NCI-H526 (cell line): ENCODE data around the gene CACNA1S.

Source experiments
- DNase-seq, 2 experiments: peaks; one replicate each; lab custom pipeline; 2025; lab: John Stamatoyannopoulos, UW

Gene CACNA1S

GRCh38 chr1:201011616-201012015 lies 100.6 kb downstream of the CACNA1S start:
- no peak for DNase-seq

GRCh38 chr1:201009962-201010645 lies 102.1 kb downstream of the CACNA1S start:
- no peak for DNase-seq

DNA sequence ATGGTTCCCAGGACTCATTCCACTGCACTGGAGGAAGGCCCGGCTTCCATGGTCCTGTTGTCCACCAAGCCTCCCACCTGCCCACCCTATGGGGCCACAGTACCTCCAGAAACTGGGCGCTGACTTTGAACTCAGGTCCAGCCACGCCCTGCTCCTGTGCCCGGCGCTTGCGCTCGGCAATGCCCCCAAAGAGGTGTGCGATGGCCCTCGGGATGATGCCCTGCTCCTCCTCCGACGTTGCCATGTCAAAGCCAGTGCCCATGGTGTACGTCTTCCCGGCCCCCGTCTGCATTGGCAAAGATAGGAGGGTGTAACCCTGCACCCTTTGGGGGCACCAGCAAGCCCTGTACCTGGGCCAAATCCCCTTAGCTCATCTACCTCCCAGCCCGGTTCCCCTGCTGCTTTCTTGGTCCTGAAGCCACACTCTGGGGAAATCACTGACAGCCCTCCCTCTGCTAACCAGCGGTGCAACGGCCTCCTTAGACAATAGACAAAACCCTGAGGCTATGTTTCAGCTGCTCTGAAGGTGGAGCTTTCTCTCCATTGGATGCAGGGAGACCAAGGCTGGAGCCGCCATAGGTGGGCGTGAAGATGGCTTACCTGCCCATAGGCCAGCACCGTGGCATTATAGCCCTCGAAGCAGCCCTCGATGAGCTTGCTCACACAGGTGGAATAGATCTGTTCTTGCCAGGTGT lies 103.4 kb downstream of the CACNA1S start:
- DNase-seq, result no peak

- no peak for DNase-seq
These were observed 104.7 kb downstream of the CACNA1S start for GRCh38 chr1:201007481-201007880.

GRCh38 chr1:201006450-201006849 lies 105.8 kb downstream of the CACNA1S start:
- DNase-seq, result no peak

GRCh38 chr1:201004732-201005131 lies 107.5 kb downstream of the CACNA1S start:
- DNase-seq, result no peak

- DNase-seq, result no peak
These were observed 108.1 kb downstream of the CACNA1S start for GRCh38 chr1:201004154-201004553.

DNA sequence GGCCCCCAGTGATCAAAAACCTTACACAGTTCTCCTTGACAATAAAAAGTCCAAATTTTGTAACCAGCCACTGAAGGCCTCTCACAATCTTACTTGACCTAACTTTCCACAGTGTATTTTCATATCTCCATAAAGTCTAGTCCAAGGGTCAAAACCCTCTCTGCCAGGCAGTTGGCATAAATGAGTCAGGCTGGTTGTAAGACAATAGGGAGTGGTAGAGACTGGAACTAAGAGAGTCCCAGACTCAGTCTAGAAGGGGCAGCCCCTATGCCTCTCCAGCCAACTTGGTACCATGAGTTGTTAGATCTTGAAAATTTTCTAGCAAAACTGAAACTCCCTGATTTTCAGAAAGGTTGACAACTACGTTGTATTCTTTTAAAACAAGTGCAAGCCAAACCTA lies 109.7 kb downstream of the CACNA1S start:
- no peak for DNase-seq

- no peak for DNase-seq
These were observed 110.3 kb downstream of the CACNA1S start for GRCh38 chr1:201001962-201002361.

- no peak for DNase-seq
These were observed 111.8 kb downstream of the CACNA1S start for GRCh38 chr1:201000391-201000790.

DNA sequence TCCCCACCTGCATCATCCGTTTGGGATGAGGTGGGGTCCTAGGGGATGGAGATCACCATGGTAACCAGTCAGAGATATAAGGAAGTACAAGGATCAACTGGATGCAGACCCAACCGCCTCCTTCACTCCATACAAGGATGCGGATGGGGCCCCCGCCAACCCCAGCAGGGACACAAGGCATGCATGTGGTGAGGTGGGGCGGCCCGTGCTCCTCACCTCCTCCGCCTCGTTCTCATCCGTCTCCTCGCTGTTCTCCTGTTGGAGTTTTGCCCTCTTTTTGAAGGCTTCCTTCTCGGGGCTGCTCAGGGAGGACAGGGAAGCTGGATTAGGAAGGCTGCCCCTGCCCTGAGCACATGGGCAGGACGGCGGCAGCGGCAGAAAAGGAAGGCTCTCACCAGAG lies 112.6 kb downstream of the CACNA1S start:
- DNase-seq, result no peak

GRCh38 chr1:200998323-200998722 lies 113.9 kb downstream of the CACNA1S start:
- DNase-seq, result no peak

DNA sequence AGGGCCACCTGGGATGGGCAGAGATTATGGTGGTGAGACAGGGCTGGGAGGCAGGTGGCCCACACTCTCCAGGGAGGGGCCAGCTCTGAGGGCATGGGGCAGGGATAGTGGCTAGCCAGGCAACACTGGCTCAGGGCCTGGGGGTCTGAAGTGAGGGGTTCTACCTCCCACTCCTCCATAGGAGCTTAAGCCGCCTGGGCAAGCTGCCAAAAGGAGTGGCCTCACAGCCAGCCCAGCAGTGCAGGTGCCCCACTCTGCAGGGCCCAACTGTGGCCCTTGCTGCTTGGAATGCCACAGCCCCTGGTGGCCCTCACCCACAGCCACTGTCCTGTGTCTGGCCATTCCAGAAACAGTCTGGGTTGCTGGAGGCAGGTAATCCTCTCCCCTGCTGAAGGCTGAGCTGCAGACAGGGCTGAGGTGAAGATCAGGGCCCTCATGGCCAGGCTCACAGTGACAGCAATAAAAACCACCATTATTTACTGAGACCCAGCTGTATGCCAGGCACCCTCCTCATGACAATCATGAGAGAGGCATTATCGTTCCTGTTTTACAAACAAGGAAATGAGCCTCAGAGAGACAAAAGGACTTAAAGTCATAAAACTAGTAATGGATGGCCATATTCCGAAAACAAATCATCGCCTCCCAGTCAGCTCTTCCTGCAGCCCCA lies 119.7 kb downstream of the CACNA1S start:
- DNase-seq, result no peak

GRCh38 chr1:200991097-200991614 lies 121.1 kb downstream of the CACNA1S start:
- DNase-seq, result no peak

- DNase-seq, result no peak
These were observed 122.1 kb downstream of the CACNA1S start for GRCh38 chr1:200990114-200990513.
